ENCODE results near the gene CENPVL3. TPM values are rescaled to one million over a fixed set of nuclear protein-coding genes. Genes with fewer than 3 reads are reported as not detected.

CENPVL3 gene
- total and polyA plus RNA-seq, 5 donors, result not detected

- Histone ChIP-seq H3K27ac (ENCODE audit: low read length) (no peak overlapping the region), H3K4me3 (ENCODE audit: low read length) (no peak overlapping the region), H3K9me3 (ENCODE audit: control insufficient read depth, low read length) (no peaks in the 10 kb centered on the region), H3K4me1 (ENCODE audit: control insufficient read depth, insufficient read depth, low read length) (no peaks in the 10 kb centered on the region), H3K27me3 (ENCODE audit: control insufficient read depth, insufficient read depth) (no peaks in the 10 kb centered on the region)
- intact Hi-C loops (cut with DNase I), result no loop called here
- no peak for DNase-seq
- WGBS, result 82% methylated on average over 3 of the region's 3 CpGs
- ATAC-seq, result no peak
Measured at GRCh38 chrX:51569561-51569960, 49.2 kb downstream of the CENPVL3 start.

GRCh38 chrX:51568586-51568985, 50.1 kb downstream of the CENPVL3 start:
- no peaks in the 10 kb centered on the region for H3K27me3 ChIP-seq (ENCODE audit: control insufficient read depth, insufficient read depth)
- DNase-seq (no peak), ATAC-seq (no peak)
- no peaks in the 10 kb centered on the region for H3K4me1 ChIP-seq (ENCODE audit: control insufficient read depth, insufficient read depth, low read length)
- intact Hi-C loops (cut with DNase I), result no loop called here
- no peak overlapping the region for H3K4me3 ChIP-seq (ENCODE audit: low read length)
- 59% methylated on average over 3 of the region's 3 CpGs for WGBS
- H3K9me3 ChIP-seq (ENCODE audit: control insufficient read depth, low read length), result no peaks in the 10 kb centered on the region
- H3K27ac ChIP-seq (ENCODE audit: low read length), result no peak overlapping the region

Other genes with a start within 250 kb of the CENPVL3 start
- under 1 TPM; 0.20 to 0.22 (median 0.20) TPM for gene NUDT11, start 122.3 kb downstream of the CENPVL3 start, total RNA-seq
- 0.20 TPM for gene NUDT11, start 122.3 kb downstream of the CENPVL3 start, polyA plus RNA-seq
- gene CENPVL2, start 63.9 kb upstream of the CENPVL3 start, total RNA-seq, result not detected
- not detected for gene CENPVL2, start 63.9 kb upstream of the CENPVL3 start, polyA plus RNA-seq
- not detected for gene CENPVL1, start 91.6 kb upstream of the CENPVL3 start, total RNA-seq
- not detected for gene CENPVL1, start 91.6 kb upstream of the CENPVL3 start, polyA plus RNA-seq
- 10 to 100 TPM in 2 of 4 donors, 1 to 10 TPM in 2; 9.5 to 11.2 (median 10.0) TPM for gene GSPT2, start 124.5 kb upstream of the CENPVL3 start, total RNA-seq
- gene GSPT2, start 124.5 kb upstream of the CENPVL3 start, polyA plus RNA-seq, result 6.5 TPM

Measured in right cardiac atrium (tissue), 5 donors.